WERI-Rb-1 (cell line): ENCODE measurements around the gene TNC.

Source experiments
- DNase-seq: peaks from one replicate; pipeline ENCODE4 v3.0.0-alpha.2; 2020
- H3K27ac ChIP-seq: fragments of 250-450 bp; sonication (Bioruptor Pico); 2 replicates; pipeline ENCODE4 v1.5.1; 2020; ENCODE audit warnings: mild to moderate bottlenecking, moderate library complexity
- H3K27me3 ChIP-seq: fragments of 250-450 bp; sonication (Bioruptor Pico); 2 replicates; pipeline ENCODE4 v1.5.1; 2021; ENCODE audit warnings: mild to moderate bottlenecking, low read depth, moderate library complexity; ENCODE audit not compliant: insufficient read depth, severe bottlenecking
- H3K36me3 ChIP-seq: fragments of 250-450 bp; sonication (Bioruptor Pico); 2 replicates; pipeline ENCODE4 v1.5.1; 2020; ENCODE audit warnings: mild to moderate bottlenecking, moderate library complexity
- H3K4me3 ChIP-seq: 2 replicates; pipeline ENCODE4 v1.5.1; 2011; ENCODE audit warnings: low read depth, mild to moderate bottlenecking, control low read depth, low read length
- H3K9me3 ChIP-seq: fragments of 250-450 bp; sonication (Bioruptor Pico); 2 replicates; pipeline ENCODE4 v1.5.1; 2021; ENCODE audit warnings: mild to moderate bottlenecking, moderate library complexity; ENCODE audit not compliant: severe bottlenecking
- CTCF ChIP-seq: IDR thresholded peaks from 2 replicates; pipeline ENCODE4 v1.5.1; 2011; ENCODE audit warnings: low read depth, mild to moderate bottlenecking, control low read depth, inconsistent platforms, low read length

The TNC gene

GRCh38 chr9:115085773-115086377 lies 32.1 kb downstream of the TNC start:
- Histone ChIP-seq H3K4me3 (no peak overlapping the region), H3K36me3 (peaks cover 9% of the 10 kb centered on the region), H3K27ac (no peak overlapping the region), H3K27me3 (no peaks in the 10 kb centered on the region), H3K9me3 (no peaks in the 10 kb centered on the region)
- no peak for DNase-seq
- TF ChIP-seq CTCF = no peak

GRCh38 chr9:115084709-115085108 lies 33.2 kb downstream of the TNC start:
- Histone ChIP-seq H3K9me3 (no peaks in the 10 kb centered on the region), H3K36me3 (peaks cover 9% of the 10 kb centered on the region), H3K4me3 (no peak overlapping the region), H3K27ac (no peak overlapping the region), H3K27me3 (no peaks in the 10 kb centered on the region)
- no peak for TF ChIP-seq CTCF
- DNase-seq = no peak

DNA sequence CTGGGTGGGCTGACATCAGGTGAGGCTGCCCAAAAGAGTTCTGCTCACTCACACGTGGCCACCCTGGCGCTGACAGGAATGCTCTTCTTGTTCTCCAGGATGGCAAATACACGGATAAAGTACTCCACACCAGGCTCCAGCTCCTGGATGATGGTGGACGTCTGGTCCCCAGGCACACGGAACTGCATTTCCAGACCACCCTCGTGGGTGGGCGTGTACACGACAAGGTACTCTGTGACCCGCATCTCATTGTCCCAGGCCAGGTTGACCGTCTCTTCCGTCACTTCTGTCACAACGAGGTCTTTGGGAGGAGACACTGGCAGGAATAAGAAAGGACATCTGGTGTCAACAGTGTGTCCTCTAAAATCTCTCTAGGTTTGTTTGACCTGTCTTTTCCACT lies 33.8 kb downstream of the TNC start:
- Histone ChIP-seq H3K36me3 (peaks cover 9% of the 10 kb centered on the region), H3K27ac (no peak overlapping the region)
- TF ChIP-seq CTCF = no peak

DNA sequence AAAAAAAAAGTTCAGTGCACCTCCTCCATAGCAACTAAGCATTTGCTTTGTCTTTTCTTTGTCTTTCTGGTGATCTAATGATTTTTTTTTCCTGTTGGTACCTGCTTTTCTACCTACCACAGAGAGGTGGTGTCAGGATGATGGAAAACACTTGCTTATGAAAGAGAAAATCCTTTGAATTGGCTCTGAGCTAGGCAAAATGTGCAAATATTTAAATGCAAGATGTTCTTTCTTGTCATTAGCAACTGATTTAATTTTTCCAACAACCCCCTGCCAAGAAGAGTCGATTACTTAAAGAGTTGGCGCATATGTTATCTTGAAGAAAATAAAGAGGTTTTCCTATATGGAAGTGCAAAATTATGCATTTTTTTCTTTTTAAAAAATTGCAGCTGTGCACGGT lies 37.7 kb downstream of the TNC start:
- DNase-seq = no peak
- no peak overlapping the region for H3K4me3 ChIP-seq
- no peak for TF ChIP-seq CTCF
- no peaks in the 10 kb centered on the region for H3K9me3 ChIP-seq
- peaks cover 16% of the 10 kb centered on the region for H3K36me3 ChIP-seq
- H3K27ac ChIP-seq = no peak overlapping the region
- no peaks in the 10 kb centered on the region for H3K27me3 ChIP-seq

More for the DNA sequence above, 33.8 kb downstream of the TNC start:
- H3K4me3 ChIP-seq = no peak overlapping the region
- H3K27me3 ChIP-seq = no peaks in the 10 kb centered on the region
- no peak for DNase-seq
- H3K9me3 ChIP-seq = no peaks in the 10 kb centered on the region

DNA sequence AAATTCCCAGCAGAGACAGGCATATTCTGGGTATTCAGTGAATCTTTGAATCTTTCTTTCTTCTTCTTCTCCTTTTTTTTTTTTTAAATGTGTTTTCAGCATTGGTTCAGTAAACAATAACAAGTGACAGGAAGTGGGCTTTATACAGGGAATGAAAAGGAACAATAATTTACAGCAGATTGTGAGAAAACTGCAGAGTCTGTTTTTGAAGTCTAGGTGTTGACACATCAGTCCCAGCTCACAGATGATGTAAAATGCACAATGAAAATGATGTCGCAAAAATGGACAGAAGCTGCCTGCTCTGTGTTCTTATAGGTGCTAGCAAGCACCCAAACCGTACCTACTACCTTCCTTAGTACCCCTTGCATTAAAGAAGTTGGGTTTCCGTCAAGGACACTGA lies 38.8 kb downstream of the TNC start:
- peaks cover 22% of the 10 kb centered on the region for H3K36me3 ChIP-seq

More for the DNA sequence above, 38.8 kb downstream of the TNC start:
- H3K9me3 ChIP-seq = no peaks in the 10 kb centered on the region
- TF ChIP-seq CTCF = no peak
- no peak overlapping the region for H3K4me3 ChIP-seq
- no peak for DNase-seq
- no peak overlapping the region for H3K27ac ChIP-seq
- H3K27me3 ChIP-seq = no peaks in the 10 kb centered on the region
